Lung (tissue), 12 donors: ENCODE results near the gene LZTS2. TPM values are rescaled to one million over a fixed set of nuclear protein-coding genes. Genes with fewer than 3 reads are reported as not detected.

ENCODE experiments used
- ATAC-seq: fragments of 200-7000 bp; cut with Tn5 transposase; one replicate; pipeline ENCODE4 v1.9.1; 2020; ENCODE audit warnings: moderate number of reproducible peaks; ENCODE audit not compliant: insufficient read depth, low FRiP score
- DNase-seq, 3 donors: peaks; one replicate each; pipeline ENCODE4 v3.0.0-alpha.2; 2013 to 2017
- H3K27ac ChIP-seq, 2 donors: one replicate each; pipeline ENCODE4 v1.5.1; 2013; ENCODE audit warnings: mild to moderate bottlenecking in 2 of 2, moderate library complexity in 2 of 2, control low read depth in 1 of 2, inconsistent platforms in 1 of 2, low read depth in 1 of 2, low read length in 1 of 2
- H3K27me3 ChIP-seq, 3 donors: one replicate each; pipeline ENCODE4 v1.5.1; 2013; ENCODE audit warnings: low read length in 2 of 3; ENCODE audit not compliant: control insufficient read depth in 3 of 3, insufficient read depth in 3 of 3
- H3K36me3 ChIP-seq, 4 donors: one replicate each; pipeline ENCODE4 v1.5.1; 2013; ENCODE audit warnings: low read length in 4 of 4, mild to moderate bottlenecking in 1 of 4, moderate library complexity in 1 of 4; ENCODE audit not compliant: control insufficient read depth in 4 of 4, insufficient read depth in 4 of 4
- H3K4me1 ChIP-seq, 5 donors: one replicate each; pipeline ENCODE4 v1.5.1; 2013; ENCODE audit warnings: low read length in 5 of 5, mild to moderate bottlenecking in 2 of 5, moderate library complexity in 1 of 5; ENCODE audit not compliant: control insufficient read depth in 5 of 5, insufficient read depth in 5 of 5
- H3K4me3 ChIP-seq: one replicate; pipeline ENCODE4 v1.5.1; 2013; ENCODE audit warnings: mild to moderate bottlenecking, control low read depth, moderate library complexity
- H3K9ac ChIP-seq, 2 donors: one replicate each; pipeline ENCODE4 v1.5.1; 2013; ENCODE audit warnings: low read length in 2 of 2, control low read depth in 1 of 2; ENCODE audit not compliant: insufficient read depth in 1 of 2
- H3K9me3 ChIP-seq, 4 donors: one replicate each; pipeline ENCODE4 v1.5.1; 2013; ENCODE audit warnings: low read length in 3 of 4, mild to moderate bottlenecking in 1 of 4, moderate library complexity in 1 of 4; ENCODE audit not compliant: control insufficient read depth in 4 of 4, insufficient read depth in 3 of 4
- WGBS, 2 donors: extraction: QIAGEN DNeasy Blood & Tissue Kit; methylation state at CpG; one replicate each; pipeline ENCODE4 v1.1.7; 2013; 5-methylcytosine and 5-hydroxymethylcytosine counted together
- polyA plus RNA-seq, 2 donors: library from polyadenylated mRNA; stranded (reverse); fragments of 200-250 nt; gene quantifications; one replicate each; pipeline ENCODE4 v1.2.1, GENCODE V29; 2013
- total RNA-seq, 2 donors: library from RNA; depleted of rRNA in 1 of 2; stranded (reverse); fragments of >200 nt in 1 of 2; gene quantifications; one replicate each; pipeline ENCODE4 v1.2.1, GENCODE V29; 2014 to 2021
- TF ChIP-seq, protein P1 (sequence below): IDR thresholded peaks from 2 replicates; pipeline ENCODE4 v1.5.1; 2012; ENCODE audit warnings: mild to moderate bottlenecking; ENCODE audit errors: control extremely low read depth, extremely low read depth
- donor health status: control.
- donor health status: control.
- donor health status: Bipolar disorder and iron deficiency.
- donor health status: healthy.
- donor health status: DM: yes; HTN: yes; CAD: no.

Gene LZTS2
- total and polyA plus RNA-seq, 4 donors: 44.5 to 76.8 (median 55.6) TPM

DNA sequence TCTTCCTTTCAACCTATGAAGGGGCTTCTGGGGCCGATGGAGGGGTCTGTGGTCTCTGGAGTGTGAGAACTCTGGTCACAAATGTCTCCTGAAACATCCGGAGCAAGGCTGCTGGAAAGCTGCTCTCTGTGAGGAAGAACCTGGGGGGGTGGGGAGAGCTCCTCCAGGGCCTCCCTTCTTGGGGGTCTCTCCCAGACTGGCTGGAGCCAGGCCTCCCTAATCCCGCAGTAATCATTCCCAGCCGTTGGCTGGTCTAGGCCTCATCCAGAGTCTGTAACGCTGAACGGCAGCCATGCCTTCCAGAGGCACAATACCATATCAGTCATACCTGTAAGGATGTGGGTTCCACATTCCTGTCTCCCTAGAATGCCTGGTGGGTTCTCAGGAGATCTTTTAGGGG lies 4.4 kb upstream of the LZTS2 start:
- Histone ChIP-seq H3K9ac (no peak overlapping the region), H3K27ac (no peak overlapping the region), H3K9me3 (no peaks in the 10 kb centered on the region), H3K27me3 (no peaks in the 10 kb centered on the region), H3K4me3 (no peak overlapping the region), H3K4me1 (peaks cover 0 to 39% (median 13%) of the 10 kb centered on the region in 5 donors), H3K36me3 (peaks cover 6 to 25% (median 11%) of the 10 kb centered on the region in 4 donors)
- ATAC-seq (no peak), DNase-seq (peak in 2 of 3 donors; percentile 30 to 39)
- TF ChIP-seq, protein P1, sequence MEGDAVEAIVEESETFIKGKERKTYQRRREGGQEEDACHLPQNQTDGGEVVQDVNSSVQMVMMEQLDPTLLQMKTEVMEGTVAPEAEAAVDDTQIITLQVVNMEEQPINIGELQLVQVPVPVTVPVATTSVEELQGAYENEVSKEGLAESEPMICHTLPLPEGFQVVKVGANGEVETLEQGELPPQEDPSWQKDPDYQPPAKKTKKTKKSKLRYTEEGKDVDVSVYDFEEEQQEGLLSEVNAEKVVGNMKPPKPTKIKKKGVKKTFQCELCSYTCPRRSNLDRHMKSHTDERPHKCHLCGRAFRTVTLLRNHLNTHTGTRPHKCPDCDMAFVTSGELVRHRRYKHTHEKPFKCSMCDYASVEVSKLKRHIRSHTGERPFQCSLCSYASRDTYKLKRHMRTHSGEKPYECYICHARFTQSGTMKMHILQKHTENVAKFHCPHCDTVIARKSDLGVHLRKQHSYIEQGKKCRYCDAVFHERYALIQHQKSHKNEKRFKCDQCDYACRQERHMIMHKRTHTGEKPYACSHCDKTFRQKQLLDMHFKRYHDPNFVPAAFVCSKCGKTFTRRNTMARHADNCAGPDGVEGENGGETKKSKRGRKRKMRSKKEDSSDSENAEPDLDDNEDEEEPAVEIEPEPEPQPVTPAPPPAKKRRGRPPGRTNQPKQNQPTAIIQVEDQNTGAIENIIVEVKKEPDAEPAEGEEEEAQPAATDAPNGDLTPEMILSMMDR: no peak
- 77 to 80% methylated on average over 6 of the region's 6 CpGs for WGBS, 2 donors

DNA sequence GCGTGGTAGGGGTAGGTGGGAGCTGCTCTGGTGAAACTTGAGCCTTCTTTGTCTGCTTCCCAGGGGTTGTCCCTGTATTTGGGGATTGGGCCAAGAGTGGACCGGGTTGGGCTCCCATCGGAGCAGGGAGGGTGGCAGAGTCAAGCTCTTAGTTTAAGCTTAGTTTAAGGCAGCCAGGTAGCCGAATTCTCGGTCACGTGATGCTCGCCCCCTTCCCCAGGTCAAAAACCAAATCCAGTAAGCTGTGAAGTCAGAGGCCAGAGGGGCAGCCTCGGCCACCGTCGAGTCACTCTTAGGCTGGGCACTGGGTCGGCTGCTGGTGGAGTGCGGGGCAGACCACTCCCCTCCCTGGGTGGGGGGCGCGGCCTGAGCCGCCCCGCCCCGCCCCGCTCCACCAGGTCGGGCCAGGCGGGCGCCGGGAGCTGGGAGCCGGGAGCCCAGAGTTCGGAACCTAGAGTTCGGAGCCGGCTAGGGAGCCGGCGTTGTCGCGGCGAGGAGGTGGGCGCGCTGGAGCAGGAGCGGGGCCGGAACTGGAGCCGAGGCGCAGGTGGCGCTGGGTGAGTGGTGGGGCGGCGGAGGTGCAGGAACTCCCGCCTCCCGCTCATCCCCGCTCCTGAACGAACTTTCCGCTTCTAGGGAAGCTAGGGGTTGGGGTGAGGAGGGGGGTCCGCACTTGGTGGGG lies 2.8 kb upstream of the LZTS2 start:
- TF ChIP-seq, protein P1: no peak
- DNase-seq (peak; percentile 29 to 42 (median 40)), ATAC-seq (no peak)
- H3K36me3 ChIP-seq: peaks cover 0 to 13% (median 4%) of the 10 kb centered on the region in 4 donors
- no peak overlapping the region for H3K9ac ChIP-seq
- H3K4me1 ChIP-seq: peaks cover 2 to 51% (median 24%) of the 10 kb centered on the region in 5 donors
- H3K4me3 ChIP-seq: peak overlapping the region; percentile 68
- no peaks in the 10 kb centered on the region for H3K9me3 ChIP-seq
- H3K27ac ChIP-seq: peak overlapping the region; percentile 99 to 100
- H3K27me3 ChIP-seq: no peaks in the 10 kb centered on the region
- 4 to 5% methylated on average over 40 to 46 of the region's 46 CpGs for WGBS, 2 donors

- Histone ChIP-seq H3K4me1 (peaks cover 6 to 59% (median 26%) of the 10 kb centered on the region in 5 donors), H3K4me3 (peak overlapping the region; percentile 68), H3K9me3 (no peaks in the 10 kb centered on the region), H3K9ac (peak overlapping the region in 1 of 2 donors; percentile 93), H3K36me3 (peaks cover 0 to 15% (median 7%) of the 10 kb centered on the region in 4 donors), H3K27ac (peak overlapping the region; percentile 99 to 100), H3K27me3 (no peaks in the 10 kb centered on the region)
- ATAC-seq: peak; percentile 60
- WGBS, 2 donors: 0% methylated on average over 55 to 66 of the region's 66 CpGs
- DNase-seq: peak; percentile 46 to 79 (median 69)
- TF ChIP-seq, protein P1: peak; percentile 35
Measured at GRCh38 chr10:100997360-100998182, 2.0 kb upstream of the LZTS2 start.
